Measurements from ENCODE around the gene TSPAN10. TPM values are rescaled to one million over a fixed set of nuclear protein-coding genes. Genes with fewer than 3 reads are reported as not detected.

The TSPAN10 gene
- polyA plus RNA-seq, 1 donor from 2014 or later = not detected

- H3K36me3 ChIP-seq (ENCODE audit: insufficient read depth, low read length) = no peaks in the 10 kb centered on the region
- no peaks in the 10 kb centered on the region for H4K20me1 ChIP-seq (ENCODE audit: insufficient read depth)
- H3K4me2 ChIP-seq (ENCODE audit: low read length) = no peak overlapping the region
- H2AFZ ChIP-seq (ENCODE audit: low read depth, low read length) = no peak overlapping the region
- no peaks in the 10 kb centered on the region for H3K9me2 ChIP-seq (ENCODE audit: insufficient read depth, low read length)
- no peaks in the 10 kb centered on the region for H3F3A ChIP-seq (ENCODE audit: insufficient read depth, low read length, poor library complexity, severe bottlenecking)
- no peak overlapping the region for H3K4me3 ChIP-seq (ENCODE audit: low read length)
- no peak for TF ChIP-seq POLR2AphosphoS5 (IDR thresholded peaks at IDR 0.05)
- no peak for TF ChIP-seq EP300 (conservative IDR thresholded peaks at IDR 0.05; ENCODE audit: poor library complexity, severe bottlenecking)
- no peak for TF ChIP-seq TAF1 (IDR thresholded peaks at IDR 0.05; ENCODE audit: low read depth)
- TF ChIP-seq EZH2 (IDR thresholded peaks at IDR 0.05; ENCODE audit: borderline replicate concordance, insufficient read depth, low read length, poor library complexity, severe bottlenecking) = no peak
- TF ChIP-seq, protein P1, sequence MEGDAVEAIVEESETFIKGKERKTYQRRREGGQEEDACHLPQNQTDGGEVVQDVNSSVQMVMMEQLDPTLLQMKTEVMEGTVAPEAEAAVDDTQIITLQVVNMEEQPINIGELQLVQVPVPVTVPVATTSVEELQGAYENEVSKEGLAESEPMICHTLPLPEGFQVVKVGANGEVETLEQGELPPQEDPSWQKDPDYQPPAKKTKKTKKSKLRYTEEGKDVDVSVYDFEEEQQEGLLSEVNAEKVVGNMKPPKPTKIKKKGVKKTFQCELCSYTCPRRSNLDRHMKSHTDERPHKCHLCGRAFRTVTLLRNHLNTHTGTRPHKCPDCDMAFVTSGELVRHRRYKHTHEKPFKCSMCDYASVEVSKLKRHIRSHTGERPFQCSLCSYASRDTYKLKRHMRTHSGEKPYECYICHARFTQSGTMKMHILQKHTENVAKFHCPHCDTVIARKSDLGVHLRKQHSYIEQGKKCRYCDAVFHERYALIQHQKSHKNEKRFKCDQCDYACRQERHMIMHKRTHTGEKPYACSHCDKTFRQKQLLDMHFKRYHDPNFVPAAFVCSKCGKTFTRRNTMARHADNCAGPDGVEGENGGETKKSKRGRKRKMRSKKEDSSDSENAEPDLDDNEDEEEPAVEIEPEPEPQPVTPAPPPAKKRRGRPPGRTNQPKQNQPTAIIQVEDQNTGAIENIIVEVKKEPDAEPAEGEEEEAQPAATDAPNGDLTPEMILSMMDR (IDR thresholded peaks at IDR 0.05; ENCODE audit: poor library complexity, severe bottlenecking) = no peak
- no peak for TF ChIP-seq SMC3 (conservative IDR thresholded peaks at IDR 0.05; ENCODE audit: poor library complexity)
- TF ChIP-seq, protein P2, sequence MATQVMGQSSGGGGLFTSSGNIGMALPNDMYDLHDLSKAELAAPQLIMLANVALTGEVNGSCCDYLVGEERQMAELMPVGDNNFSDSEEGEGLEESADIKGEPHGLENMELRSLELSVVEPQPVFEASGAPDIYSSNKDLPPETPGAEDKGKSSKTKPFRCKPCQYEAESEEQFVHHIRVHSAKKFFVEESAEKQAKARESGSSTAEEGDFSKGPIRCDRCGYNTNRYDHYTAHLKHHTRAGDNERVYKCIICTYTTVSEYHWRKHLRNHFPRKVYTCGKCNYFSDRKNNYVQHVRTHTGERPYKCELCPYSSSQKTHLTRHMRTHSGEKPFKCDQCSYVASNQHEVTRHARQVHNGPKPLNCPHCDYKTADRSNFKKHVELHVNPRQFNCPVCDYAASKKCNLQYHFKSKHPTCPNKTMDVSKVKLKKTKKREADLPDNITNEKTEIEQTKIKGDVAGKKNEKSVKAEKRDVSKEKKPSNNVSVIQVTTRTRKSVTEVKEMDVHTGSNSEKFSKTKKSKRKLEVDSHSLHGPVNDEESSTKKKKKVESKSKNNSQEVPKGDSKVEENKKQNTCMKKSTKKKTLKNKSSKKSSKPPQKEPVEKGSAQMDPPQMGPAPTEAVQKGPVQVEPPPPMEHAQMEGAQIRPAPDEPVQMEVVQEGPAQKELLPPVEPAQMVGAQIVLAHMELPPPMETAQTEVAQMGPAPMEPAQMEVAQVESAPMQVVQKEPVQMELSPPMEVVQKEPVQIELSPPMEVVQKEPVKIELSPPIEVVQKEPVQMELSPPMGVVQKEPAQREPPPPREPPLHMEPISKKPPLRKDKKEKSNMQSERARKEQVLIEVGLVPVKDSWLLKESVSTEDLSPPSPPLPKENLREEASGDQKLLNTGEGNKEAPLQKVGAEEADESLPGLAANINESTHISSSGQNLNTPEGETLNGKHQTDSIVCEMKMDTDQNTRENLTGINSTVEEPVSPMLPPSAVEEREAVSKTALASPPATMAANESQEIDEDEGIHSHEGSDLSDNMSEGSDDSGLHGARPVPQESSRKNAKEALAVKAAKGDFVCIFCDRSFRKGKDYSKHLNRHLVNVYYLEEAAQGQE (IDR thresholded peaks at IDR 0.05; ENCODE audit: borderline replicate concordance) = no peak
- TF ChIP-seq MXI1 (conservative IDR thresholded peaks at IDR 0.05; ENCODE audit: poor library complexity, severe bottlenecking) = no peak
- TF ChIP-seq RAD21 (conservative IDR thresholded peaks at IDR 0.05) = no peak
- H3K27ac ChIP-seq (ENCODE audit: low read length) = no peak overlapping the region
- no peaks in the 10 kb centered on the region for H3K27me3 ChIP-seq (ENCODE audit: insufficient read depth, low read depth, low read length)
- peaks cover 5% of the 10 kb centered on the region for H3K79me2 ChIP-seq (replicated peaks; ENCODE audit: insufficient read depth, low read length)
- H3K9me3 ChIP-seq (ENCODE audit: low read length) = no peaks in the 10 kb centered on the region
- no peak overlapping the region for H3K9ac ChIP-seq (ENCODE audit: low read length)
These were observed 39.9 kb downstream of the TSPAN10 start for GRCh38 chr17:81676906-81677305.

DNA sequence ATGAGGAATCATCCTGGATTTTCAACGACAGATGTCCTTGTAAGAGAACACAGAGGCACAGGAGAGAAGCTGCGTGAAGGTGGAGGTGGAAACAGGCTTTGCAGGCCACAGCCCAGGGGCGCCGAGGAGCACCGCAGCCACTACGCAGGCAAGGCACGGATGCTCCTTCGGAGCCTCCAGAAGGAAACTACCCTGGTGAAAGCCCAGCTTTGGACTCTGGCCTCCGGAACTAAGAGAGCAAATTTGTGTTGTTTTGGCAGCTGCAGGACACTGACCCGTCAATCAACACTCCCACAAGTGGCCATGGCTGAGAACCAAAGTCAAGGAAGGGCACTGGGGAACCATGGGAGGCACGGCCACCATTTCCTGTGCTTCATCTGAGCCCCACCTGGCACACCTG is 43.2 kb downstream of the TSPAN10 start:
- no peak for TF ChIP-seq TAF1 (IDR thresholded peaks at IDR 0.05; ENCODE audit: low read depth)
- TF ChIP-seq RAD21 (conservative IDR thresholded peaks at IDR 0.05) = no peak
- TF ChIP-seq, protein P1 (IDR thresholded peaks at IDR 0.05; ENCODE audit: poor library complexity, severe bottlenecking) = no peak
- Histone ChIP-seq H3K9ac (ENCODE audit: low read length) (no peak overlapping the region), H3K4me3 (ENCODE audit: low read length) (no peak overlapping the region), H4K20me1 (ENCODE audit: insufficient read depth) (peaks cover 4% of the 10 kb centered on the region), H3K9me2 (ENCODE audit: insufficient read depth, low read length) (no peaks in the 10 kb centered on the region), H3K27me3 (ENCODE audit: insufficient read depth, low read depth, low read length) (no peaks in the 10 kb centered on the region), H3K27ac (ENCODE audit: low read length) (no peak overlapping the region), H3K36me3 (ENCODE audit: insufficient read depth, low read length) (no peaks in the 10 kb centered on the region), H3F3A (ENCODE audit: insufficient read depth, low read length, poor library complexity, severe bottlenecking) (no peaks in the 10 kb centered on the region), H3K79me2 (replicated peaks; ENCODE audit: insufficient read depth, low read length) (peaks cover 32% of the 10 kb centered on the region), H3K4me2 (ENCODE audit: low read length) (no peak overlapping the region), H3K9me3 (ENCODE audit: low read length) (no peaks in the 10 kb centered on the region), H2AFZ (ENCODE audit: low read depth, low read length) (no peak overlapping the region)

All from neural cell (in vitro differentiated cells).